ENCODE measurements around the gene CYP19A1. TPM values are rescaled to one million over a fixed set of nuclear protein-coding genes. Genes with fewer than 3 reads are reported as not detected.

CYP19A1 gene
- total and polyA plus RNA-seq, 9 of the 15 experiments (the other 6 are each of a cell fraction or from before 2014, with no cell fraction given) = 0.16 to 0.63 (median 0.47) TPM; not detected in 3

GRCh38 chr15:51191766-51192165, 146.6 kb downstream of the CYP19A1 start (continued):
- TF ChIP-seq ZNF740 (CRISPR knock-in tag; IDR thresholded peaks at IDR 0.05) (no peak), ZNF740 (tag; IDR thresholded peaks at IDR 0.05) (no peak)

DNA sequence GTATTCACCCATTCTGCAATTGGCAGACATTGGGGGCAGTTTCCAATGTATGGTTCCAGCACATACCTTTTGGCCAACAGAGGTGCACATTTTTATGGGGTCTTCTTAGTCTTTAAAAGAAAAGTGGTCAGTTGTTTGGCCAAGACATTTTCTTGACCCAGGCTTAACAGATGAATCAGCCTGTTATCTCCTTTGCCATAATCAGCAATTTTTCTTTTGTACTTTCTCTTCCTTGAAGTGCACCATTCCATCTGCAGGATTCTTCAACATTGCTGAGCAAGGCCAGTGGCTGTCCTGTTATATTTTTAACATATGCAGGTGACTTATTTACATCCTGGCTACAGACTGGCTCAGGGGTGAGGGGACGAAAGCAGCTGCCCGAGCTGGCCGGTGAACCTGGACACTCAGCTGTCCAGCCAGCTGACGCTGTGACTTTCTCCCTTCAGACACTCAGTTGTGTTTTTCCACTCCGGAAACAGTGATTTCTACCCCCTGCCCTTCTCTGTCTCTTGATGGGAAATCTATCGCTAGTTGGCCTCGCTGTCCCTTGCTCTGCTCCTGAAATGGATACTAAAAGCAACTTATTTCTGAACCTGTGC, 147.2 kb downstream of the CYP19A1 start:
- H3K4me1 ChIP-seq (replicated peaks in 1 of 2; ENCODE audit: control insufficient read depth in 2 of 2, insufficient read depth in 2 of 2, low read length in 2 of 2) = peaks cover 0 to 6% of the 10 kb centered on the region in 2 experiments; a peak in 4 of 5 replicates
- ChIA-PET POLR2A (no interaction called here), CTCF (ENCODE audit: low intra/inter-chr PET ratio) (interaction anchor here (1.2 kb wide), 1 partner anchor 28 kb away, joined by 6 read pairs; no protein-coding TSS in a partner anchor)
- ATAC-seq (no peak), DNase-seq (ENCODE audit: extremely low read depth in 1 of 4, low spot score in 3 of 4) (no peak), FAIRE-seq (no peak)
- peaks cover 9% of the 10 kb centered on the region; the same call in 1 of the 2 replicates for H4K20me1 ChIP-seq (replicated peaks; ENCODE audit: control insufficient read depth, insufficient read depth, low read length)
- no peaks in the 10 kb centered on the region for H3K79me2 ChIP-seq (ENCODE audit: control insufficient read depth, insufficient read depth, low read length)
- H3K36me3 ChIP-seq (ENCODE audit: control insufficient read depth, insufficient read depth, low read length) = no peaks in the 10 kb centered on the region
- H3K27me3 ChIP-seq (ENCODE audit: control insufficient read depth in 2 of 2, insufficient read depth in 2 of 2, low read length in 2 of 2) = peaks cover 14 to 22% of the 10 kb centered on the region in 2 experiments; a peak in 3 of 5 replicates
- intact Hi-C loops (cut with micrococcal nuclease) (no loop called here), in situ Hi-C loops (cut with MboI) (no loop called here)
- no peak overlapping the region for H3K4me2 ChIP-seq (ENCODE audit: insufficient read depth, low read length)
- H3K9ac ChIP-seq (ENCODE audit: insufficient read depth in 1 of 2, low read depth in 2 of 2, low read length in 2 of 2) = no peak overlapping the region
- WGBS (ENCODE audit: insufficient coverage, low coverage, missing lambda C conversion rate) = 45% methylated on average over 6 of the region's 7 CpGs
- H2AFZ ChIP-seq (ENCODE audit: low read depth, low read length) = no peak overlapping the region
- no peaks in the 10 kb centered on the region for H3K9me1 ChIP-seq (ENCODE audit: control insufficient read depth, insufficient read depth, low read length)
- H3K4me3 ChIP-seq = no peak overlapping the region
- no peaks in the 10 kb centered on the region for H3K9me3 ChIP-seq (replicated peaks; ENCODE audit: control insufficient read depth, insufficient read depth, low read depth, low read length)
- no peak overlapping the region for H3K27ac ChIP-seq (ENCODE audit: extremely low read depth, low read depth, low read length)
- BruUV-seq (replicated peaks) = no TSS peak
- TF ChIP-seq, protein P1, sequence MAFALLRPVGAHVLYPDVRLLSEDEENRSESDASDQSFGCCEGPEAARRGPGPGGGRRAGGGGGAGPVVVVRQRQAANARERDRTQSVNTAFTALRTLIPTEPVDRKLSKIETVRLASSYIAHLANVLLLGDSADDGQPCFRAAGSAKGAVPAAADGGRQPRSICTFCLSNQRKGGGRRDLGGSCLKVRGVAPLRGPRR (CRISPR knock-in tag; IDR thresholded peaks at IDR 0.05) = no peak
- no peak for TF ChIP-seq ZNF184 (CRISPR knock-in tag; IDR thresholded peaks at IDR 0.05)
- TF ChIP-seq NFXL1 (CRISPR knock-in tag; IDR thresholded peaks at IDR 0.05) = no peak
- TF ChIP-seq DDX20 (tag; IDR thresholded peaks at IDR 0.05; ENCODE audit: low read depth) = no peak
- TF ChIP-seq, protein P2, sequence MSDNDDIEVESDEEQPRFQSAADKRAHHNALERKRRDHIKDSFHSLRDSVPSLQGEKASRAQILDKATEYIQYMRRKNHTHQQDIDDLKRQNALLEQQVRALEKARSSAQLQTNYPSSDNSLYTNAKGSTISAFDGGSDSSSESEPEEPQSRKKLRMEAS (CRISPR knock-in tag; IDR thresholded peaks at IDR 0.05) = no peak
- no peak for TF ChIP-seq ELK1 (CRISPR knock-in tag; IDR thresholded peaks at IDR 0.05)
- TF ChIP-seq UBTF (IDR thresholded peaks at IDR 0.05; ENCODE audit: borderline replicate concordance in 1 of 2, low read depth in 2 of 2, low read length in 2 of 2) = no peak
- TF ChIP-seq SUPT5H (IDR thresholded peaks at IDR 0.05) = no peak
- TF ChIP-seq ZNF316 (IDR thresholded peaks at IDR 0.05) = peak; percentile 51; the same call in 1 of the 2 replicates
- peak; percentile 70; the same call in 1 of the 2 replicates for TF ChIP-seq C11orf30 (IDR thresholded peaks at IDR 0.05; ENCODE audit: low read depth)
- TF ChIP-seq, protein P3, sequence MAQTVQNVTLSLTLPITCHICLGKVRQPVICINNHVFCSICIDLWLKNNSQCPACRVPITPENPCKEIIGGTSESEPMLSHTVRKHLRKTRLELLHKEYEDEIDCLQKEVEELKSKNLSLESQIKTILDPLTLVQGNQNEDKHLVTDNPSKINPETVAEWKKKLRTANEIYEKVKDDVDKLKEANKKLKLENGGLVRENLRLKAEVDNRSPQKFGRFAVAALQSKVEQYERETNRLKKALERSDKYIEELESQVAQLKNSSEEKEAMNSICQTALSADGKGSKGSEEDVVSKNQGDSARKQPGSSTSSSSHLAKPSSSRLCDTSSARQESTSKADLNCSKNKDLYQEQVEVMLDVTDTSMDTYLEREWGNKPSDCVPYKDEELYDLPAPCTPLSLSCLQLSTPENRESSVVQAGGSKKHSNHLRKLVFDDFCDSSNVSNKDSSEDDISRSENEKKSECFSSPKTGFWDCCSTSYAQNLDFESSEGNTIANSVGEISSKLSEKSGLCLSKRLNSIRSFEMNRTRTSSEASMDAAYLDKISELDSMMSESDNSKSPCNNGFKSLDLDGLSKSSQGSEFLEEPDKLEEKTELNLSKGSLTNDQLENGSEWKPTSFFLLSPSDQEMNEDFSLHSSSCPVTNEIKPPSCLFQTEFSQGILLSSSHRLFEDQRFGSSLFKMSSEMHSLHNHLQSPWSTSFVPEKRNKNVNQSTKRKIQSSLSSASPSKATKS (CRISPR knock-in tag; IDR thresholded peaks at IDR 0.05) = no peak
- no peak for TF ChIP-seq BMI1 (IDR thresholded peaks at IDR 0.05; ENCODE audit: low read length)

Measured in K562 (cell line).